ENCODE measurements around the gene CDK11B. TPM values are rescaled to one million over a fixed set of nuclear protein-coding genes. Genes with fewer than 3 reads are reported as not detected.
"Not testable (repeated sequence)": the region's sequence is repeated elsewhere in the genome, so short reads cannot be mapped to it uniquely, and the experiment has no call there.

CDK11B gene
- polyA plus RNA-seq, 1 donor (not counting 4 experiments of a cell fraction or from before 2014, with no cell fraction given) = 5.9 TPM

GRCh38 chr1:1700067-1700466 lies 41.3 kb upstream of the CDK11B start:
- not testable (repeated sequence) for FAIRE-seq; H3K9me1 ChIP-seq (ENCODE audit: control insufficient read depth, extremely low read depth, insufficient read depth, low read length); DNase-seq (ENCODE audit: low read depth, low spot score)

DNA sequence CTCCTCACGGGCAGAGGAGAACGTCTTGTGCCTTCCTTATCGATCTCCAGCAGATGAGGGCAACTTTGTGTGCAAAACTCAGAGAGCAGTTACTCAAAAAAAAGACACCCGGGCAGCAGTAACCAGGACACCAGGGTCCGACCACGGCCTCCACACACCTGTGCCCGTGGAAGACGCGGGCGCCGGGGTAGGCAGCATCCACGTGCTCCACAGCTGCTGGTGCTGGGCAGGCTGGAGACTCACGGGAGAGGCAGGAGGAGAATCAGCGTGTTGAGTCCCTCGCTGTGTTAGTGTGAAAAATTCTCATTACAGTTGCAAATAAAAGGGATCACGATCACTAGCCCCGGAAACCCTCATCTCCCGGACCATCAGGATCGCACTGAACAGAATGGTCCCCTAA lies 40.3 kb upstream of the CDK11B start:
- DNase-seq (ENCODE audit: low read depth, low spot score); H3K27me3 ChIP-seq (ENCODE audit: control insufficient read depth, extremely low read depth, insufficient read depth, low read length); FAIRE-seq; H3K79me2 ChIP-seq (ENCODE audit: control insufficient read depth, insufficient read depth, low read length); H3K9me3 ChIP-seq (ENCODE audit: control insufficient read depth, low read depth, low read length); H3K27ac ChIP-seq (ENCODE audit: control insufficient read depth, insufficient read depth, low read length); H3K4me1 ChIP-seq (ENCODE audit: control insufficient read depth, extremely low read depth, insufficient read depth, low read length); H2AFZ ChIP-seq (ENCODE audit: control insufficient read depth, low read length); H3K4me2 ChIP-seq (ENCODE audit: control insufficient read depth, extremely low read depth, insufficient read depth, low read depth, low read length); H3K9ac ChIP-seq (ENCODE audit: control insufficient read depth, extremely low read depth, insufficient read depth, low read length); H4K20me1 ChIP-seq (ENCODE audit: control insufficient read depth, extremely low read depth, insufficient read depth, low read length); H3K4me3 ChIP-seq (ENCODE audit: control insufficient read depth in 2 of 3, extremely low read depth in 1 of 3, insufficient read depth in 2 of 3, low read depth in 1 of 3, low read length in 3 of 3); H3K9me1 ChIP-seq (ENCODE audit: control insufficient read depth, extremely low read depth, insufficient read depth, low read length); dilution Hi-C loops (cut with MboI; ENCODE audit: extremely low pct_ligation_motif_present, low sequenced_read_pairs); H3K36me3 ChIP-seq (ENCODE audit: control insufficient read depth in 2 of 2, extremely low read depth in 1 of 2, insufficient read depth in 2 of 2, low read length in 2 of 2): not testable (repeated sequence)

More at GRCh38 chr1:1700067-1700466, 41.3 kb upstream of the CDK11B start:
- H3K4me3 ChIP-seq (ENCODE audit: control insufficient read depth in 2 of 3, extremely low read depth in 1 of 3, insufficient read depth in 2 of 3, low read depth in 1 of 3, low read length in 3 of 3); H3K9ac ChIP-seq (ENCODE audit: control insufficient read depth, extremely low read depth, insufficient read depth, low read length); H3K9me3 ChIP-seq (ENCODE audit: control insufficient read depth, low read depth, low read length); H3K4me2 ChIP-seq (ENCODE audit: control insufficient read depth, extremely low read depth, insufficient read depth, low read depth, low read length); H3K79me2 ChIP-seq (ENCODE audit: control insufficient read depth, insufficient read depth, low read length); H3K27me3 ChIP-seq (ENCODE audit: control insufficient read depth, extremely low read depth, insufficient read depth, low read length); dilution Hi-C loops (cut with MboI; ENCODE audit: extremely low pct_ligation_motif_present, low sequenced_read_pairs); H3K36me3 ChIP-seq (ENCODE audit: control insufficient read depth in 2 of 2, extremely low read depth in 1 of 2, insufficient read depth in 2 of 2, low read length in 2 of 2); H3K4me1 ChIP-seq (ENCODE audit: control insufficient read depth, extremely low read depth, insufficient read depth, low read length); H2AFZ ChIP-seq (ENCODE audit: control insufficient read depth, low read length); H4K20me1 ChIP-seq (ENCODE audit: control insufficient read depth, extremely low read depth, insufficient read depth, low read length); H3K27ac ChIP-seq (ENCODE audit: control insufficient read depth, insufficient read depth, low read length): not testable (repeated sequence)

DNA sequence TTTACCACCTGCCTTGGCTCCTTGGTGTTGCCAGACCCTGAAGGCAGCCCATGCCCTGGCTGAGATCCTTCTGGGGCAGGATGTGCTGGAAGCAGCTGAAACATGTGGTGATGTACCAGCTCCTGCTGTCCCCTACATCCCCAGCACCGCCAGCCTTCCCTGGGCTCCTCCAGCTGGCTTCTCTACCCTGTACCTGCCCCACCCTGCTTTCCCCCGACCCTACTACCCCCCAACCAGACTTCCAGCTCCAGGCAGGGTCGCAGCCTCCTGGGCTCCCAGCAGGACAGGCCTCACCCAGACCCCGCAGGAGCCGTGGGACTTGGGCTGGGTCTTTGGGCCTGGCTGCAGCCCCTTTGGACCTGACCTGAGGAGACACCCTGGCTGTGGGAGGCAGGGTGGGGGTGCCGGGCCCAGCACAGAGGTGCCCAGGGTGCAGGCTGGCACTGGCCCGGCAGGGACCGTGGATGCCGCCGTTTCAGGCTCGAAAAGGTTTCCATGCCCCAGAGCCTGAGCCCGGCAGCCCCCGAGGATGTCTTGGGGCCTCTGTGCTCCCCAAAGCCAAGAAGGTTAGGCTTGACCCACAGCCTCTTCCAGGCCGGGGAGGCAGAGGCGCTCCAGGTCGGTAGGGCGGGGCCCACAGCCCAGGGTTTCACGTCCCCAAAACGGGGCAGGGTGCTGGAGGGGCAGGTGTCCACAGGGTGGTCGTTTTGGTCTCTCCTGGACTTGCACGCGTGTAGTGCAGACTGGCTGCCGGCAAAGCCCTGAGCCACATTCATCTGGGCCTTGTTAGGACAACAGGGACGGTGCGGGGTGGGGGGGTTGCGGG lies 38.8 kb upstream of the CDK11B start:
- H3K36me3 ChIP-seq (ENCODE audit: control insufficient read depth in 2 of 2, extremely low read depth in 1 of 2, insufficient read depth in 2 of 2, low read length in 2 of 2); H3K4me2 ChIP-seq (ENCODE audit: control insufficient read depth, extremely low read depth, insufficient read depth, low read depth, low read length); DNase-seq (ENCODE audit: low read depth, low spot score); H3K27me3 ChIP-seq (ENCODE audit: control insufficient read depth, extremely low read depth, insufficient read depth, low read length); H3K79me2 ChIP-seq (ENCODE audit: control insufficient read depth, insufficient read depth, low read length); H3K27ac ChIP-seq (ENCODE audit: control insufficient read depth, insufficient read depth, low read length); dilution Hi-C loops (cut with MboI; ENCODE audit: extremely low pct_ligation_motif_present, low sequenced_read_pairs); H4K20me1 ChIP-seq (ENCODE audit: control insufficient read depth, extremely low read depth, insufficient read depth, low read length); H2AFZ ChIP-seq (ENCODE audit: control insufficient read depth, low read length); H3K9me3 ChIP-seq (ENCODE audit: control insufficient read depth, low read depth, low read length); H3K9ac ChIP-seq (ENCODE audit: control insufficient read depth, extremely low read depth, insufficient read depth, low read length); H3K9me1 ChIP-seq (ENCODE audit: control insufficient read depth, extremely low read depth, insufficient read depth, low read length); H3K4me3 ChIP-seq (ENCODE audit: control insufficient read depth in 2 of 3, extremely low read depth in 1 of 3, insufficient read depth in 2 of 3, low read depth in 1 of 3, low read length in 3 of 3); H3K4me1 ChIP-seq (ENCODE audit: control insufficient read depth, extremely low read depth, insufficient read depth, low read length); FAIRE-seq: not testable (repeated sequence)

DNA sequence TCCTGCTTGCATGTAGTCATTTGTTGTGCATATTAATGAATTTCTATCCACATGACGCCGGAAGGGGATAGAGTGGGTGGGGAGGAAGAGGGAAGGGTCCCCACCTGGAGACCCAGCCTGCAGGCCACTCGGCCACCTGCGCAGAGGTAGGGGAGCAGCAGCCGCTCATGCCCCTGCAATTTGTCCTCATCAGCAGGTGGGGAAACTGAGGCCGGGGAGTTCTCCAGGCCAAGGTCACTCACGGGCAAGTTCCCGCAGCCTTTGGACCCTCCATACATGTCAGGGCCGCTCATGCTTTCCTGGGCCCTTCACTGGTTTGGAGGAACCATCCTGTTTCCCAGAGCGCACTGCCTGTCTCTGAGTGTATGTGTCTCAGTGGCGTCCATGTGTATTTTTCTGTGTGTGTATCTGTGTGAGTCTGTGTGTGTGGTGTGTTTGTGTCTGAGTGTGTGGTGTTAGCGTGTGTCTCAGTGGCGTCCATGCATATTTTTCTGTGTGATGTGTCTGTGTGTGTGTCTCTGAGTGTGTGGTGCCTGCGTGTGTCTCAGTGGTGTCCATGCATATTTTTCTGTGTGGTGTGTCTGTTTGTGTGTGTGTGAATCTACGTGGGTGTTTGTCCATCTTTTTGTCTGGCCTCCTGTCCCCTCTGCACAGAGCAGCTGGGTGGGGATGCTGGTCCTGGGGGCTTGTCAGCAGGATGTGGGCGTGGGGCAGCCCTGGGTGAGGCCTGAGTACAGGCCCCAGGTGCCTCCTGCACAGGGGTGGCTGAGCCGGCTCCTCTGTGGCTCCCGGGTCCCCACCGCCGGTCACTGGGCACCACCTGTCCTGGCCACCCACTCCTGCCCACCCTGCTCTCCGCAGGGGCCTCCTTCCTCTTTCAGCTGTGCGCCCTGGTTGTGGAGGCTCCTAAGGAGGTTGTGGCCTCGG lies 37.9 kb upstream of the CDK11B start:
- H3K4me2 ChIP-seq (ENCODE audit: control insufficient read depth, extremely low read depth, insufficient read depth, low read depth, low read length); DNase-seq (ENCODE audit: low read depth, low spot score); H3K9me1 ChIP-seq (ENCODE audit: control insufficient read depth, extremely low read depth, insufficient read depth, low read length); H3K79me2 ChIP-seq (ENCODE audit: control insufficient read depth, insufficient read depth, low read length); FAIRE-seq; H3K9me3 ChIP-seq (ENCODE audit: control insufficient read depth, low read depth, low read length); H4K20me1 ChIP-seq (ENCODE audit: control insufficient read depth, extremely low read depth, insufficient read depth, low read length); H3K27ac ChIP-seq (ENCODE audit: control insufficient read depth, insufficient read depth, low read length); H3K9ac ChIP-seq (ENCODE audit: control insufficient read depth, extremely low read depth, insufficient read depth, low read length); H3K4me1 ChIP-seq (ENCODE audit: control insufficient read depth, extremely low read depth, insufficient read depth, low read length); H2AFZ ChIP-seq (ENCODE audit: control insufficient read depth, low read length); dilution Hi-C loops (cut with MboI; ENCODE audit: extremely low pct_ligation_motif_present, low sequenced_read_pairs); H3K36me3 ChIP-seq (ENCODE audit: control insufficient read depth in 2 of 2, extremely low read depth in 1 of 2, insufficient read depth in 2 of 2, low read length in 2 of 2); H3K4me3 ChIP-seq (ENCODE audit: control insufficient read depth in 2 of 3, extremely low read depth in 1 of 3, insufficient read depth in 2 of 3, low read depth in 1 of 3, low read length in 3 of 3); H3K27me3 ChIP-seq (ENCODE audit: control insufficient read depth, extremely low read depth, insufficient read depth, low read length): not testable (repeated sequence)
